Measurements from ENCODE around the gene ZMYND8.

- TF ChIP-seq CTCF (IDR thresholded peaks at IDR 0.05) (no peak), POLR2A (IDR thresholded peaks at IDR 0.05) (no peak)
Measured at GRCh38 chr20:47379433-47380150, 23.1 kb upstream of the ZMYND8 start.

Data from thyroid gland (tissue), 4 donors.